Lung microvascular endothelial cell (primary cell): ENCODE data around the gene CFAP65. TPM values are rescaled to one million over a fixed set of nuclear protein-coding genes. Genes with fewer than 3 reads are reported as not detected.
A peak's percentile ranks its signal among the peaks of the same experiment; 100 is the strongest.

Source experiments
- DNase-seq, 2 donors: peaks; one replicate each; pipeline versions ENCODE4 v3.0.0 to v3.0.0-alpha.2; 2010; ENCODE audit warnings: low read depth in 2 of 2
- total RNA-seq: library from RNA; depleted of rRNA; stranded (reverse); fragments of >200 nt; gene quantifications from 2 replicates; pipeline ENCODE4 v1.2.1, GENCODE V29; 2014

Gene CFAP65
- total RNA-seq, 1 donor from 2014 or later = not detected

DNA sequence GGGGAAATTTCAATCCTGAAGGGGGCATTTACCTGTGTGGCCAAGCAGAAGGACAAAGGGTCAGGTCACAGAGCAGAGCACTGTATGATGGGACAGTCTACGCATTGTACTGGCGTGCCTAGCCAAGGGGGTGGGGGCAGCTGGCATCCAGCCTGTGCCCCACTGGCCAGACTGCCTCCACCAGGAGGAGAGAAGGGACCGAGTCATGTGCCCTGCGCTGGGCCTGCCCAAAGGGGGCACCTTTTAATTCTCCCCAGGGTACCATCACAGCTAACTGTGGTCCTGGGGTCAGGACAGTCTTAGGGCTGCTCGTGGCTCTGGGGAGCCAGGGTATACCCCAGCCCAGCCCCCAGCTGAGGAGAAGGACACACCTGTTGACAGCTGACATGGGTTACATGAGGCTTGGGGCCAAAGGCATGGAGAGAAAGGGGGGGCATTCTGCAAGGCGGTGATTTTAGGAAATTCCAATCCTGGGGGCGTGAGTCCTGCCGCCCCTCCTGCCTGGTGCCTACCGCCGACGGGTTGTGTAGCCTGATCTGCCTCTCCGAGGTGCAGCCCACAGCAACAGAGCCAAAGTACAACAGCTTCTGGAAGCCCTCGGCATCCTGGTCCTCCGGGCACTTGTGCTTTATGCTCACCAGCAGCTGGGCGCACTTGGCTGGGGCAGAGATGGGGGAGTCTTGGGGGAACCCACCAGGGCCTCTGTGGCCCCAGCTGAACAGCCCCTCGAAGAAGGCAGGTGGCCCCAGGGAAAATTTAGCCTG lies 11.0 kb downstream of the CFAP65 start:
- no peak for DNase-seq

DNA sequence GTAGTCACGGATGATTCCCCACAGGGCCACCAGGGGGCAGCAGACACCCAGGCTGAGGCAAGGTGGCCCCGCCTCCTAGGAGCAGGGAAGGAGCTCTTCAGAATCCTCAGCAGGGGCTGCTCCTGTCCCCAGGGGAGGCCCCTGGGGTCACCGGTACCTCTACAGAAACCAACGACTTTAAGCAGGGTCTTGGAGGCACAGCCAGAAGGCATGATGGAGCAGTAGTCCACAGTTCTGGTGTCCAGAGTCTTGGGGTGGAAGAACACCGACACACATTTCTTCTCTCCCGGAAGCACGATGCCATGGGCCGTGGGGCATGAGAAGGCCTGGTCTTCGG lies 11.5 kb downstream of the CFAP65 start:
- DNase-seq = peak; percentile 75 to 82

DNA sequence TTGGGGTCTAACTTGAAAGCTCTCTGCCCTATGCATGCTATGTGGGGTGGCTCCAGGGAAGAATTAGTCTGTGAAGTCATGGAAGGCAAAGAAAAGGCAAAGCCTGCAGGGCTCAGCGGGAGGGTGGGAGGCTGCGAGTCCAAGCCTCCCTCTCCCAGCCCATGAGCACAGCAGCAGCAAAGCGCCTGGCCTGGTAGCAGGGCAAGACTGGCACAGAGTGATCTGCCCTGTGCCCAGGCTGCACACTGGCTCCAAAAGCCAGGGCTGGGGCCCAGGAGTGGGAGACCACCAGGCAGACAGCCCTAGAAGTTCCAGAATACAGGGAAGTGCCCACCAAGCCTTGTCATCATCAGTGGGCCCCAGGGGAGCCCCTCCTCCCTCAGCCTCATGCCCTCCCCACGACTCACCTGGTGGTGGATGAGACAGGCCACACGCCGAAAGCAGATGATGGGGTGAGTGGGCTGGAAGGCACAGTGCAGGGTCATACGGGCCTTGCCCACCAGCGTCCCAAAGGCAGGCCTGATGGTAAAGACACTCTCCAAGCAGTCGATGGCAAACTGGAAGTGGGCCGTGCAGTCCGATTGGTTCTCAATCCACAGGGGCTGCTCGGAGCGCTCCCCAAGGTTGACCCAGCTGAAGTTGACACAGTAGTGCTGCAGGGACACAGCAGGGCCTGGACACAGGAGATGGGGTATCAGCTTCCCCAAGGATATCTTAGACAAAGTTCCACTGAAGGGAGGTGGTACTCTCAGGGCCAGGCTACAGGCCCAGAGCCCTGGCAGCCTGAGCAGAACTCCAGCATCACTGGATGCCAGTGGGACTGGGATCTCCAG lies 12.1 kb downstream of the CFAP65 start:
- DNase-seq = no peak

DNA sequence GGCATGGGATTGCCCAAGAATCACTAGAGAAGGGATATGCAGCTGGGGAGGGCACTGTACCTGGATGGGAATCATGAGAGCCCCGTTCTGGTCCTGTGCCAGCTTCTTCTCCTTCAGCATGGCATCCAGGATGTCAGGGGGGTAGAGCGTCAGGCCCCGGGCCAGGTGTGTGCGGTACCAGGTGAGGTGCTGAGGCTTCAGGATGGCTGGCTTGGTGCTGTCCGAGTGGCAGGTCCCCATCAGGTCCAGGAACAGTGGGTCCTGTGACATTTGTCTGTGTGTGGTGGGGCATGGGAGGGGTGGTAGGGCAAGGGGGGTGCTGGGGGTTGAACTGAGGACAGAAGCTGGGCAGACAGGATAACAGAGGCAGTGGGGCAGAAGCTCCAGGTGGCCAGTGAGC lies 13.2 kb downstream of the CFAP65 start:
- no peak for DNase-seq

DNA sequence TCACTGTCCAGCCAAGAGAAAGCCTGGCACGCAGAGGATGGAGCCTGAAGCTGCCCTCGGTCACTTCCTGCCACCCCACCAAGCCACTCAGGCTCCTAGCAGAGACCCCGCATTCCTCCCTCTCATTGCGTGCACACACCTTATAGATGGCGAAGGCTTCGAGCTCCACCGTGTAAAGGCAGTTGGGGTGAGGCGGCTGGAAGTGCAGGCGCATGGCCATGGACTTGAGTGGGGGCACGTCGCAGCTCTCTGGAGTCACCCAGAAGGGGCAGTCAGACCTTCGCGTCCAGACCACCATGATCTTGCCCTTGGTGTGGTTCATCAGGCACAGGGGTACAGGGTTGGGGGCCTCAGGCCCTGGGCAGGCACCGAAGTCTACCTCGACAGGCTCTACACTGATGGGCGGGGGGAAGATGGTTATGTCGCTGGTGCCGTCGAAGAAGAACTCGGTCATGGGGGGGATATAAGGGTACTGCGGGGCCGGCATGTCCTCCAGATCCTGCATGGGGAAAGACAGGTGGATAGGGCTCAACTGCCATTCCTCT lies 13.7 kb downstream of the CFAP65 start:
- DNase-seq = no peak

DNA sequence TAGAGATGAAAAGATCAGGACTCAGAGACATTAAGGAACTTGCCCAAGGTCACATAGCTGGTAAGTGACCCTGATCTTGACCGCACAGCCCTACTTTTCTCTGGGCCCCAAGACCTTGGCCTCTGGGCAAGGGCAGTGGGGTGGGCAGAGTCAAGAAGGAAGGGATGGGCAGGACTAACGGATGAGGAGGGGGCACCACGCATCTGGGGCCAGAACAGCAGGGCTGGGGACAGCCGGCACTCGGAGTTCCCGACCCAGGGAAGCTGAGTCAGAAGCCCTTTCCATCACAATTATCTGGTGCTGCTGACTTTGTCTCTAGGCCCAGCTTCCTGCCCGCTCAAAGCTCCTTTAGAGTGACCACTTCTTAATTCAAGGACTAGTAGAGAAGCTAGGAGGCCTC lies 14.4 kb downstream of the CFAP65 start:
- DNase-seq = no peak

DNA sequence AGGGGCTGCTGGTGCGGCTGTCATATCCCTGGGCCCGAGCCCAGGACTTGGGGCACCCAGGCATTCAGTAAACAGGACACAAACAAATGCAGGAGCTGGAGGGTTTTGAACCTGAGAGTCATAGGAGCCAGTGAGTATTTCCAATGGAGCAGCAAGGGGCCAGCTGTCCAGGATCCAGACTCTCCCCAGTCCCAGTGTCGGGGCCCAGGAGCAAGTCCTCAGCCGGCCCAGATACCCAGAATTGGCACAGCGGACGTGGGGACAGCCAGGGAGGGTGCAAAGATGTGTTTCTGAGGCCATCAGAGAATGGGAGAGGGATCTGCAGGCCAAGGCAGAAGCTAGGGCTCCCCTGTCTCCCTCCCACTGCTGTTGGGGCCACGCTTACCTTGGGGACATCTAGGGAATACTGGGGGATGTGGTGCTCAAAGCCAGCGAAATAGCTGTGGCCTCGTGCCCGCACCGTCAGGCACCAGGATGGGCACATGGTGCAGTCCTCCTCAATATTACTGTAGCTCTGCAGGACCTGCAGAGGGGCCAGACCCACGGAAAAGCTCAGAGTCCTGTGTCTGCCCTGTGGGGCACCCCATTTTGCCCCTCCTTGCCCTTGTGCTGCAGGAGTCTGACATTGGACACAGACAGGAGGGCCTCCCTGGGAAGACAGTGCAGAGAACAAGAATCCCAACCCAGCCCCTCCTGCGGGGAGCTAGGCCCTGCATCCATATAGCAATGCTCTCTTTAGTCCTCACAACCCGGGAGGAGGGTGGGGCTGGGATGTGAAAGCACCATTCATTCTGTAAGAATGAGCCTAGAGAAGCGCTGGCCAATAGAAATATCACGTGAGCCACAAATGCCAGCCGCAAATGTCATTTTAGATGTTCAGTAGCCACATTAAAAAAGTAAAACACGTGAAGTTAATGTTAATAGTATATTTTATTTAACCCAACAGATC lies 15.4 kb downstream of the CFAP65 start:
- no peak for DNase-seq

DNA sequence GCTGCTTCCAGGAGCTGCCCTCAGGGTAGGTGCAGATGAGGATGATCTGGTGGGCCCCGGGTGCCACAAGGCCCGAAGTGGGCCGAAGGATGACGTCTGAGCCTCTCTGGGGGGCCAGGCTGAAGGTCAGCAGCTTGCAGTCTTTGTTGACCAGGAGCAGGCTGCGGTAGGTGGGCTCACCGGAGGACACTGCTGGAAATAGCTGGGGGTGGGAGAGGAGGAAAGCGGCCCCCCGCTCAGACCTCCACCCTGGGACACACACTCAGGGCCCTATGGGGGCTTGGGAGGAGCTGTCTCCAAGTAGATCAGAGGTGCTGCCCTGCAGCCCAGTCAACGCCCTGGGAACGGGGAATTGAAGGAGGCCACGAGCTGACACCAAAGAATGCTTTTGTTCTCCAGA lies 17.3 kb downstream of the CFAP65 start:
- no peak for DNase-seq

DNA sequence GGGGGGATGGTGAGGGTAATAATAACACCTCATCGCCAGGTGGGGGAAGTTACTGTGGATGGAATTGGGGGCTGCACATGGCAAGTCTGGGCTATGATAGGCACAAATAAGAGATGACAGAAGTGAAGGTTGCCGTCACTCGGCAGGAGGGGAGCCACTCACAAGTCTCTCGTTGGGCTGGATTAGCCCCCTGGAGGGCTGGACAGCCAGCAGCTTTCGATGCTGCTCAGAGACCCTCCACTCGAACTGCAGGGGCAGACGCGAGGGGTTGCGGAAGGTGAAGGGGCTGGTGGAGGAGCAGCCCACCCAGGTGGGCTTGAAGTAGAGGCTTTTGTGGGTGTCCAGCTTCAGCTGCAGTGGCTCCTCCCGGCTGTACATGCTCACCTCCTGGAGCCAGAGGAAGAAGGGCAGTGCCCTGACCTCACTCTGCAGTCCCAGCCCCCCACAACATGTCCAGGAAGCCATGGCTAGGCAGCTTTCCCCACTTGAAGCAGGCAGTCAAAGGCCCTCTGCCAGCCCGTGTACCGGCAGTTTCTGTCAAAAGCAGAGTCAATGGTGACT lies 18.2 kb downstream of the CFAP65 start:
- no peak for DNase-seq

DNA sequence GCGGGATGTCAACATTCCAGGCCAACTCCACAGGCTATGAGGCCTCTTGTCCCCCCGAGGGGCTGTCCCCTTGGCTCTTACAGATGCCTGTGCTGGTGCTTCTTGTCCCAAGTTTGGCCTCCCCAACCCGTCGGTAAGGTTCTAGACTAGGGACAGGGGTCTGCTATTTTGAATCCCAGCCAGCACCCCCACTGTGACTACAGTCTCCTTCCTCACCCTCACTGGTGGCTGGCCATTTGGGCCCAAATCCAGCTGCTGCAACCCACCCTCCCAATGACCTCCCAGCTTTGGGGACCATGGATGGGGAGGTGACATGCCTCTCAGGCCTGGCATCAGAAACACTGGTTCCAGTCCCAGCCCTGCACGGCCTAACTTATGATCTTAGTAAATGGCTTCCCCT lies 18.7 kb downstream of the CFAP65 start:
- no peak for DNase-seq

DNA sequence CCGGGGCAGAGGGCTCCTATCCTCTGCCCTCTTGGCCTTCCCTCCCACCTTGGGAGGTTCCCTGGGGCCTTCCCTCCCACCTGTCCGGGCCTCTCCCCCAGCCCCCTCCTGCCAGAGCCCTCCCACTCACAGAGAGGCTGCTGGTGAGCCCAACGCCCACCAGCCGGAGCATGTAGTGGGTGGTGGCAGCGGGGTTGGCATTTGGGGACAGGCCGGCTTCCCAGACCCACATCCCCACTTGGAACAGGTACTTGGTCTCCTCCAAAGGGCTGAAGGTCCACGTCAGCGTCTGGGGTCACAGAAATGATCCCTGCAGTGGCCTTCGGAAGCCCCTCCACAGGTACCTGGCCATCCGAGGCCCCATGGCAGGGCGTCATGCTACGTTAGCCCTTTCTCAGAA lies 19.3 kb downstream of the CFAP65 start:
- DNase-seq = no peak

DNA sequence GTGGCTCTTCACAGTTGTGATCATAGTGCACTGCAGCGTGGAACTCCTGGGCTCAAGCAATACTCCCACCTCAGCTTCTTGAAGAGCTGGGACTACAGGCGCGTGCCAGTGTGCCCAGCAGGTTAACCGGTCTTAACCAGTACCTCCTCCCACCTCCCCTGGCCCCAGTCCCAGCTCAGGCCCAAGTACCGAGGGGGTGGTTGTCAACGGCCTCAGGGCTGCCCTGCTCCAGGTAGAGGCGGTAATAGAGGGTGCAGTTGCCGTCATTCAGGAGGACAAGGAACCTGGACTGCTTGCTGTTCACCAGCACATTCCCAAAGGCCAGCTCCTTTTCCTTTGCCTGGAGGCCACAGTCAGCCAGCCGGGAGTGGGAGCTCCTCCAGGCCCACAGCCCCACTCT lies 19.7 kb downstream of the CFAP65 start:
- no peak for DNase-seq

DNA sequence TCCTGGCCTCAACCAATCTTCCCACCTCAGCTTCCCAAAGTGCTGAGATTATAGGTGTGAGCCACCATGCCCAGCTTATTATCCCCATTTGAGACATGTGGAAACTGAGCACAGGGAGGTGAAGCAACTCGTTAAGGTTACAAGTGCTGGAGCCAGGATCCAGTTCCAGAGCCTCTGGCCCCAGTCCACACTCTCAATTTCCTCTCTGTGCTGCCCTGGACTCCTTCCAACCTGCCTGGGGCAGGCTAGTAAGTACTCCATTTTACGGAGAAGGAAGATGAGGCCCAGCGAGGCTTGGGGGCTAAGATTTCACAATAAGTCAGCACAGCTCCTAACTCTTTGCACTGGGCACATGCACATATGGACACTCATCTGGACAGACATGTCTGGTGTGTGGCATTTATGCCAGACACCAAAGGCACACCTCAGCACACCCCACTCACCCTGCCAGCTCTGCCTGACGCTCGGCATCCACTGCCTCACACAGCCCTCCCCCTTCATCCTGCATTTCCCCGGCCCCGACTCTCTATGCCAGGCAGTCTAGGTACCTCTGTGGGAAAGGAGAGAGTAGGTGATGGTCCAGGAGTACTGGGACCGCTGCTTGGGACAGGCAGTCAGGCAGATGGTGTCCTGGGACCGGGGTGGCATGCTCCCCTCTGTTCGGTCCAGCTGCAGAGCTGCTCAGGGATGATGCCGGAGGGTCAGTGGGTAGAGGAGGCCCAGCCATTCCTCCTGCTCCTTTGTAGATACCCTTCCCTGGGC lies 20.5 kb downstream of the CFAP65 start:
- peak in 1 of 2 donors; percentile 16 for DNase-seq

DNA sequence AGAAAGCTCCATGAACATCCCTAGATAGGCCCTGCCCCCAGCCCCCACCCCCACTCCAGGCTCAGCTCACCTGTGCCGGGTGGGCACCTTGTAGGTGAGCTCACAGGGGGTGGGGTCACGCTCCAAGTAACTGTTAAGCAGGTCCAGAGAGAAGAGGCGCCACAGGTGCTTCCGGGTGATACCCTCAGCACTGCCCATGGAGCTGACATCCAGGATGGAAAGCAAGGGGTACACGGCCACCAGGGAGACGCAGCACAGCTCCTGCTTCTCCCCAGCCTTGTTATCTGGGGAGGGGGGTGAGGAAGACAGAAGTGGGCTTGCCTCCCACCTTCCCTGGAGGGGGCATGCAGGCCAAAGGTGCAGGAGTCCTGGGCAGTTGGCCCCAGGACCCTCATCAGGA lies 21.9 kb downstream of the CFAP65 start:
- DNase-seq = no peak

DNA sequence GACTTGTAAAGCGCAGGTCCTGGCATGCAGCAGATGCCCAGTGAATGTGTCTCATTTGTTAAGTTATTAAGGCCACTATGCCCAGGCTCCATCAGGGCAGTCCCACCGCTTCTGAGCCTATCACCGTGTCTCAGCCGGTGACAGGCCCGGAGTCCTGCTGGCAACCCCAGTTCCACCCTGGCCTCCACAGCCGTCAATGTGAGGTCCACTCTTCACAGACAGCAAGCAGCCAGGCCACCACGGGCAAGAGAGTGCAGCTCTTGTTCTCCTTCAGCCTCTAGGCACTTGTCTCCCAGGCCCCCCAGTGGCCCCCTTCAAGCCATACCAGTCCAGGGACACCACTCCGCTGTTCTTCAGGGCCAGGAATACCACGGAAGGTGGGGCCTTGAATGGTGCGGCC lies 22.6 kb downstream of the CFAP65 start:
- no peak for DNase-seq

DNA sequence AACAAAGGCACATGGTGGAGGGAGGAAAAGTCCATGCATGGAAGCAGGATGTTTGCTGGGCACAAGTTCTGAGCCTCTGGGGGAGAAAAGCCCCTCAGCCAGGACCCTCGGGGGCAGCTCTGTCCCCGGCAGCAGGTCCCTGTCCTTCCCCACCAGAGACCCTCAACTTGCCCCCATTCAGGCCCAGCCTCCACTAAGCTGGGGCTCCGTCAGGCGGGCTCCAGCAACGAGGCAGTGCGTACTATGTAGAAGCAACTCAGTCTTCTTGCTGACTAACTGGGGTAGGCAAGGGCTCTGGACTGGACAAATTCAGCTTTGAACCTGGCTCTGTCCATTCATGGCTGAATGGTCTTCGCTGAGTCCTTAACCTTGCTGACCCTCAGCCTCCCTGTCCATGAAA lies 23.0 kb downstream of the CFAP65 start:
- no peak for DNase-seq

DNA sequence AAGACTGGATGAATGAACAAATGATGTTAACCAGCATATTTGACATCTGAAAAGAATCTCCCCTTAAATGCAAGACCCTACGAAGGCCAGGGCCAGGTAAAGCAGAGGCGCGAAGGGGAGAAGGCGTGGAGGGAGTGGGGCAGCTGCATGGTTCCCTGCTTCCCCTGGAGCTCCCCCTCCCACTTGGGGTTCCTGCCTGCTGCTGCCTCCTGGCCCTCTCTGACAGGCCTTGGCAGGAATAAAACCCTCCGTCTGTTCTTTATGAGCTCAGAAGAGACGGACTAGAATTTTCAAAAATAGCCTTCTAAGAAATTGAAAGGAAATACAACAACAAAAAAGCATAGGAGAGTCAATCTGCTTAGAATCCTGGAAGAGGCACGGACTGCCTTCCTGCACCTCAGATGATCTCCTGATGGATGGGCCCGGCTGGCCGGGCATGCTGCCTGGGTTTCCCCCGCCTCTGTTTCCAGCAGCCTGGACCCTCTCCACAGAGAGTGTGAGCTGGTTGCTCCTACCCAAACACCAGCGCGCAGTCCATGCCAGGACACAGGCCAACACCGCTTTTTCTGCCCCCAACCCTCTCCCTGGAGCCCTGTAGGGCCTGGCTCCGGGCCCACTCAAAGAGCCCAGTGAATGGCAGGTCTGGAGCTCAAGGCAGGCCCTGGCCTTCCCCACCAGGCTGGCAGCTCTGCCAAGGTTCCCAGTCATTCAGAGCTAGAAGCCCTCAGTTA lies 23.9 kb downstream of the CFAP65 start:
- DNase-seq = no peak

DNA sequence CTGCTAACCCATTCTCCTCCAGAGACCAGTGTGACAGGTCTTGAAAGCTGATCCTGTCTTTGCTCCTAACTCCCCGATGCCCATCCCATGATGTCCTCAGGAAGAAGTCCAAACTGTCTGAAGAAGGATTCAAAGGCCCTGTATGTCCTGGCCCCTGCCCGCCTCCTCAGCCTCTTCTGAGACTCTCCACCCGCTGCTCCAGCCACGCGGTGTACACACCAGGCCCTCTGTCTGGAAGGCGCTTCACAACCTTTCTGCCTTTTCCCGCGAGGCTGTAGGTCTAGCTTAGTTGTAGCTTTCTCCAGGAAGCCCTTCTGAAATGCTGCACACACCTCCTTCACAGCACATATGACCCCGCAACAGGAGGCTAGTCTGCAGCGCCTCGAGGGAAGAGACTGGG lies 24.6 kb downstream of the CFAP65 start:
- no peak for DNase-seq

DNA sequence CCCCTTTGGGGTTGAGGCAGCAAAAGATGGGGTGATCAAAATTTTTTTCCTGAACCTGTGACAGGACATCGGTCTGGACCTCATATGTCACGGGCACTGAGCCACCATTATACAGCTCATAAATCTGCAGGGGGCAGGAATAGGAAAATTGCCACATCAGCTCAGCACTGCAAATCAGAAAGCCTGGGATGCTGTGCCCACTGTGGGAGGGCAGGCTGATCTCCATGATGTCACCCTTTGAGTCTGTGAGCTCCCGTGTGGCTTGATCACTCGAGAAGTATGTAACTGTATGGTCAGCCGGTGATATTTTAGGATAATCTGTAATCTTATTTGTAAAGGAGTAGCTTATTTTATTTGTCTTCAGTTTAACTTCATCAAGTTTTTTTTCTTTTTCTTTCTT lies 30.4 kb downstream of the CFAP65 start:
- no peak for DNase-seq
